ENCODE measurements around the gene CRYZ.
"Not testable (repeated sequence)": the region's sequence is repeated elsewhere in the genome, so short reads cannot be mapped to it uniquely, and the experiment has no call there.

The CRYZ gene

GRCh38 chr1:74681449-74681848, 51.4 kb downstream of the CRYZ start:
- Histone ChIP-seq H3K27ac (ENCODE audit: low read length) (no peak overlapping the region), H3K4me3 (ENCODE audit: low read length) (no peak overlapping the region), H3K9me3 (ENCODE audit: control insufficient read depth, insufficient read depth, low read length) (no peaks in the 10 kb centered on the region), H3K36me3 (ENCODE audit: control insufficient read depth, insufficient read depth, low read length) (no peaks in the 10 kb centered on the region), H3K27me3 (ENCODE audit: control insufficient read depth, insufficient read depth, low read length) (no peaks in the 10 kb centered on the region), H3K4me1 (ENCODE audit: control insufficient read depth, insufficient read depth, low read length) (no peaks in the 10 kb centered on the region)
- WGBS (ENCODE audit: insufficient coverage, insufficient read length) = no CpG with 5 or more reads among the region's 4 CpGs
- DNase-seq (ENCODE audit: low read depth, low spot score) = no peak

DNA sequence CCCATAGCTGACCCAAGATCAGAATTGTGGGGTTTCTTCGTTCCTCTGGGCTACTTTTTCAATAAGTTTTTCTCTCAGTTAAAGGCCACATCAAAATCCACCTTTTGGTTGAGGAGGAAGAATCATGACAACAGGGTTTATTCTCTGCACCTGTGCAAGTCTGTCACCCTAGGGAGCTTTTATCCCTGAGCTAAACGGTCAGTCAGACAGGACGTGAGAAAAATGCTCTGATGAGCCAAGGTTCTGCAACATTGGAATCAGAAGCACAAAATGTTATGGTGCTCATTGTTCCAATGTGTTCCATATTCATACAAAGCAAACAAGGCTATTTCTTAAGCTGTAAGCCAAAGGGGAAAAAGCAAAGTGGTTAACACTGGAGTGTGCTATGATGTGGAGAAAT, 51.8 kb downstream of the CRYZ start:
- Histone ChIP-seq H3K27ac (ENCODE audit: low read length) (no peak overlapping the region), H3K9me3 (ENCODE audit: control insufficient read depth, insufficient read depth, low read length) (no peaks in the 10 kb centered on the region), H3K4me1 (ENCODE audit: control insufficient read depth, insufficient read depth, low read length) (no peaks in the 10 kb centered on the region), H3K36me3 (ENCODE audit: control insufficient read depth, insufficient read depth, low read length) (no peaks in the 10 kb centered on the region), H3K4me3 (ENCODE audit: low read length) (no peak overlapping the region), H3K27me3 (ENCODE audit: control insufficient read depth, insufficient read depth, low read length) (no peaks in the 10 kb centered on the region)
- no CpG with 5 or more reads among the region's 3 CpGs for WGBS (ENCODE audit: insufficient coverage, insufficient read length)
- no peak for DNase-seq (ENCODE audit: low read depth, low spot score)

GRCh38 chr1:74679811-74680210, 53.0 kb downstream of the CRYZ start:
- H3K27ac ChIP-seq (ENCODE audit: low read length) = no peak overlapping the region
- no CpG with 5 or more reads among the region's 2 CpGs for WGBS (ENCODE audit: insufficient coverage, insufficient read length)
- H3K4me1 ChIP-seq (ENCODE audit: control insufficient read depth, insufficient read depth, low read length) = no peaks in the 10 kb centered on the region
- no peak overlapping the region for H3K4me3 ChIP-seq (ENCODE audit: low read length)
- no peaks in the 10 kb centered on the region for H3K9me3 ChIP-seq (ENCODE audit: control insufficient read depth, insufficient read depth, low read length)
- DNase-seq (ENCODE audit: low read depth, low spot score) = no peak
- no peaks in the 10 kb centered on the region; the same call in 1 of the 2 replicates for H3K27me3 ChIP-seq (ENCODE audit: control insufficient read depth, insufficient read depth, low read length)
- no peaks in the 10 kb centered on the region for H3K36me3 ChIP-seq (ENCODE audit: control insufficient read depth, insufficient read depth, low read length)

DNA sequence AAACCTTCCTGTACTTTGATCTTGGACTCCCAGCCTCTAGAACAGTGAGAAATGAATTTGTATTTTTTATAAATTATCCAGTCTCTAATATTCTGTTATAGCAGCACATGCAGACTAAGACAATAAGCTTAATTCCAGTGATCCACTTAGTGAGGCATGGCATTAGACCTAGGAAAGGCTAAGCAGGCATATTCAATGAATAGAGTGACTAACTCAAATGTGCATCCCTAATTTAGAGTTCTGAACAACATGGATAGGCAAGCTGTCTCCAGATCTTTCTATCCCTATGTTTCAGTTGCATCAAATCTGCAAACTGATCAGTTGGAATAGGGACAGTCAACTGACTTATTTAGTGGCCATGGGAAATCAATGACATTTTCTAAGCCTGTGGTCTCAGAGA, 54.9 kb downstream of the CRYZ start:
- peaks cover 6% of the 10 kb centered on the region; the same call in 1 of the 2 replicates for H3K4me1 ChIP-seq (ENCODE audit: control insufficient read depth, insufficient read depth, low read length)
- H3K9me3 ChIP-seq (ENCODE audit: control insufficient read depth, insufficient read depth, low read length) = no peaks in the 10 kb centered on the region
- no peak overlapping the region for H3K27ac ChIP-seq (ENCODE audit: low read length)
- H3K4me3 ChIP-seq (ENCODE audit: low read length) = no peak overlapping the region
- DNase-seq (ENCODE audit: low read depth, low spot score) = no peak
- H3K27me3 ChIP-seq (ENCODE audit: control insufficient read depth, insufficient read depth, low read length) = peaks cover 13% of the 10 kb centered on the region; the same call in 1 of the 2 replicates
- H3K36me3 ChIP-seq (ENCODE audit: control insufficient read depth, insufficient read depth, low read length) = no peaks in the 10 kb centered on the region

- H3K27ac ChIP-seq (ENCODE audit: low read length) = no peak overlapping the region
- no peak overlapping the region for H3K4me3 ChIP-seq (ENCODE audit: low read length)
- no peak for DNase-seq (ENCODE audit: low read depth, low spot score)
- no peaks in the 10 kb centered on the region for H3K9me3 ChIP-seq (ENCODE audit: control insufficient read depth, insufficient read depth, low read length)
- no peaks in the 10 kb centered on the region for H3K36me3 ChIP-seq (ENCODE audit: control insufficient read depth, insufficient read depth, low read length)
- WGBS (ENCODE audit: insufficient coverage, insufficient read length) = no CpG with 5 or more reads among the region's 6 CpGs
- H3K4me1 ChIP-seq (ENCODE audit: control insufficient read depth, insufficient read depth, low read length) = peaks cover 6% of the 10 kb centered on the region; the same call in 1 of the 2 replicates
- H3K27me3 ChIP-seq (ENCODE audit: control insufficient read depth, insufficient read depth, low read length) = peaks cover 13% of the 10 kb centered on the region; the same call in 1 of the 2 replicates
Measured at GRCh38 chr1:74674278-74675048, 58.4 kb downstream of the CRYZ start.

GRCh38 chr1:74673351-74674111, 59.3 kb downstream of the CRYZ start, which contains the start of gene ERICH3:
ERICH3 (minus strand) TSS chr1:74673792; CDS start chr1:74673519, 273 bp downstream.
- H3K9me3 ChIP-seq (ENCODE audit: control insufficient read depth, insufficient read depth, low read length) = no peaks in the 10 kb centered on the region
- no peak within 1 kb of the TSS for H3K27ac ChIP-seq (ENCODE audit: low read length)
- H3K27me3 ChIP-seq (ENCODE audit: control insufficient read depth, insufficient read depth, low read length) = peaks cover 13% of the 10 kb centered on the region; the same call in 1 of the 2 replicates
- no peak for DNase-seq (ENCODE audit: low read depth, low spot score)
- WGBS (ENCODE audit: insufficient coverage, insufficient read length) = no CpG with 5 or more reads among the region's 44 CpGs
- H3K36me3 ChIP-seq (ENCODE audit: control insufficient read depth, insufficient read depth, low read length) = no peaks in the 10 kb centered on the region
- peak within 1 kb of the TSS; percentile 37; the same call in 1 of the 2 replicates for H3K4me3 ChIP-seq (ENCODE audit: low read length)
- peaks cover 6% of the 10 kb centered on the region; the same call in 1 of the 2 replicates for H3K4me1 ChIP-seq (ENCODE audit: control insufficient read depth, insufficient read depth, low read length)

DNA sequence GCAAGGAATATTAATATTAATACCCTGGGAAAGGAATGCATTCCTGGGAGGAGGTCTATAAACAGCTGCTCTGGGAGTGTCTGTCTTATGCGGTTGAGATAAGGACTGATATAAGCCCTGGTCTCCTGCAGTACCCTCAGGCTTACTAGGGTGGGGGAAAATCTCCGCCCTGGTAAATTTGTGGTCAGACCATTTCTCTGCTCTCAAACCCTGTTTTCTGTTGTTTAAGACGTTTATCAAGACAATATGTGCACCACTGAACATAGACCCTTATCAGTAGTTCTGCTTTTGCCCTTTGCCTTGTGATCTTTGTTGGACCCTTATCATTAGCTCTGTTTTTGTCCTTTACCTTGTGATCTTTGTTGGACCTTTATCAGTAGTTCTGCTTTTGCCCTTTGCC, 62.0 kb downstream of the CRYZ start:
- peaks cover 13% of the 10 kb centered on the region; the same call in 1 of the 2 replicates for H3K27me3 ChIP-seq (ENCODE audit: control insufficient read depth, insufficient read depth, low read length)
- H3K9me3 ChIP-seq (ENCODE audit: control insufficient read depth, insufficient read depth, low read length); H3K36me3 ChIP-seq (ENCODE audit: control insufficient read depth, insufficient read depth, low read length); DNase-seq (ENCODE audit: low read depth, low spot score); H3K4me3 ChIP-seq (ENCODE audit: low read length); H3K27ac ChIP-seq (ENCODE audit: low read length); H3K4me1 ChIP-seq (ENCODE audit: control insufficient read depth, insufficient read depth, low read length): not testable (repeated sequence)
- WGBS (ENCODE audit: insufficient coverage, insufficient read length) = no CpG with 5 or more reads among the region's 3 CpGs
